Activated T-helper 1 cell treated with anti-CD3 and anti-CD28 coated beads, Interleukin-12 subunit alpha, Interleukin-12 subunit beta, Interleukin-2, Interleukin-4 antibody, amounts not matched to agents 30 ng/mL and 10 ng/mL and 1 ng/mL, durations not matched to agents 14 hours and 24 hours and 36 hours (primary cell): ENCODE measurements around the gene APBB2. TPM values are rescaled to one million over a fixed set of nuclear protein-coding genes. Genes with fewer than 3 reads are reported as not detected.

Experiments used
- DNase-seq: peaks from one replicate; pipeline ENCODE4 v3.0.0; 2021; ENCODE audit warnings: low spot score
- H3K27ac Mint-ChIP-seq: one replicate; pipeline ENCODE4 v1.8.0; 2021; ENCODE audit warnings: mild to moderate bottlenecking, mixed read lengths
- H3K27me3 Mint-ChIP-seq: one replicate; pipeline ENCODE4 v1.8.0; 2022; ENCODE audit warnings: mild to moderate bottlenecking, moderate library complexity, mixed read lengths; ENCODE audit not compliant: insufficient read depth
- H3K36me3 Mint-ChIP-seq: one replicate; pipeline ENCODE4 v1.8.0; 2021; ENCODE audit warnings: low read depth, mixed read lengths
- H3K4me1 Mint-ChIP-seq: one replicate; pipeline ENCODE4 v1.8.0; 2021; ENCODE audit warnings: low read depth, mixed read lengths
- H3K4me3 Mint-ChIP-seq: one replicate; pipeline ENCODE4 v1.8.0; 2021; ENCODE audit warnings: mild to moderate bottlenecking, moderate library complexity, mixed read lengths
- H3K9me3 Mint-ChIP-seq: one replicate; pipeline ENCODE4 v1.8.0; 2021; ENCODE audit warnings: mixed read lengths
- intact Hi-C: fragments of 100-400 bp; cut with micrococcal nuclease; formaldehyde crosslinking; loops from one replicate; pipeline ENCODE4 v1.15.1; 2024
- total RNA-seq: library from RNA; stranded (reverse); gene quantifications from 2 replicates; pipeline ENCODE4 v1.2.3, GENCODE V29; 2022

APBB2 gene
- total RNA-seq, 1 donor from 2014 or later = 11.0 TPM

DNA sequence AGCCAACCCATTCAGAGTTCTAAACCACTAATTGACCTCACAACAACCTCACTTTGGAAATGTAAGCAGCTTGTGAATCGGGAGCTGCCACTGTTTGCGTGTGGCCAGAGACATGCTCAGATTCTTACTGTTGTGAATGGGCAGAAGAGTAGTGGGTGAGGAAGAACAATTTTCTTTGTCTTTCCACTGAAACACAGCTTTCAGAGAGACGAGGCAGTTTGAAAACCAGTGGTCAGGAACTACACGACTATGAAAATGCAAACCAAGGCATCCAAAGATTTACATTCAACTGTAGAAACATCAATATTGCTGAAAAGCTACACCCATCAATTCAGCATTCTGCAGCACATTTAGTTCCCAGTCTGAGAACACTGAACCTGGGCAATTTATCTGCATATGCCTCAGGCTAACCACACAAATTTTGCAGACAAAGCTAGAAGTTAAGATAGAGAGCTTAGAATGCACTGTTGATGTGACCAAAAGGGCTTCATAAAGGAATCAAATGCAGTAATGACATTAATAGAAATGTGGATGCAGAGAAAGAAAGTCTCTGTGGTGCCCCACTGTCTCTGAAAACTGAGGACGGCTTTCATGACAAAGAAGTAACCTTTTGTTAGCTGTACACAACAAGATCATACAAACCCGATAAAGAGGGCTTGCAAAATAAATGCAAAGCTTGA lies 134.3 kb downstream of the APBB2 start:
- H3K36me3 Mint-ChIP-seq = no peaks in the 10 kb centered on the region
- DNase-seq = no peak
- H3K4me3 Mint-ChIP-seq = no peak overlapping the region
- no peaks in the 10 kb centered on the region for H3K9me3 Mint-ChIP-seq
- peaks cover 3% of the 10 kb centered on the region for H3K27me3 Mint-ChIP-seq
- intact Hi-C loops = no loop called here
- H3K27ac Mint-ChIP-seq = no peak overlapping the region
- H3K4me1 Mint-ChIP-seq = no peaks in the 10 kb centered on the region

DNA sequence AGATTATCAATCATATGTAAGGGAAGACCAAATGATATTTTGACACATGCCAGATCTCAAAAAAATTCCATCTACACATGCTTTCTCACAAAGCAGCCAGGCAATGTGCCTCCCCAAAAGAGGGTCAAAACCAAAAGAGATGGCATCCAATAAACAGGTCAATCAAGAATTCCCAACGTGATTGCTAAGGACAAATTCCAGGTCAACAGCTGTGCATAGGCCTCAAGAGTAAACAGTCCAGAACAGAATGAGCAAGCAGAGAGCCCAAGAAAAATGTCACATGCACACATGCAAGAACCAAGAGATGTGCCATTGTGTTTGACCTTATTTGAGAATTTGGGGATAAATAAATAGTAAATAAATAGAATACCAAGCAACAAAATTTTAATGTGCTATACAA lies 136.7 kb downstream of the APBB2 start:
- H3K9me3 Mint-ChIP-seq = no peaks in the 10 kb centered on the region
- H3K4me3 Mint-ChIP-seq = no peak overlapping the region
- peaks cover 3% of the 10 kb centered on the region for H3K27me3 Mint-ChIP-seq
- DNase-seq = no peak
- no peaks in the 10 kb centered on the region for H3K36me3 Mint-ChIP-seq
- no peak overlapping the region for H3K27ac Mint-ChIP-seq
- H3K4me1 Mint-ChIP-seq = no peaks in the 10 kb centered on the region
- intact Hi-C loops = no loop called here

DNA sequence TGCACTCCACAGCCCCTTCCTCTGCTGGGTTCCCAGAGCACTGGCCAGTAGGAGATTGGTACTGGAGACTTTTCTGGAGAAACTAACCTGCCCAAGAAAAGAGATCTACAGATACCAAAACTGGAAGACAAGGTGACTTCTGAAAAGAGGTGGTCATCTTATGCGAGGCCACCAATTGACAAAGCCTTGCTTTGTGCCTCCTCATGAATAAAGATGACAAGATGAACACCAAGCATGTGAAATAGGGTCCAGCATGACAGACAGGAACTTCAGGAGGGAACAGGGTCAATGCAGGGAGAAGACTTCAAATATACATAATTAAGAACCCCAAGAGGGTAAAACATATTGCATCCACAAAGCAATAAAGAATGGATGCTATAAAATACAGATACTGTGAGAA lies 137.9 kb downstream of the APBB2 start:
- no peaks in the 10 kb centered on the region for H3K4me1 Mint-ChIP-seq
- intact Hi-C loops = no loop called here
- peaks cover 3% of the 10 kb centered on the region for H3K27me3 Mint-ChIP-seq
- no peak overlapping the region for H3K4me3 Mint-ChIP-seq
- H3K36me3 Mint-ChIP-seq = no peaks in the 10 kb centered on the region
- H3K27ac Mint-ChIP-seq = no peak overlapping the region
- H3K9me3 Mint-ChIP-seq = no peaks in the 10 kb centered on the region
- DNase-seq = no peak

DNA sequence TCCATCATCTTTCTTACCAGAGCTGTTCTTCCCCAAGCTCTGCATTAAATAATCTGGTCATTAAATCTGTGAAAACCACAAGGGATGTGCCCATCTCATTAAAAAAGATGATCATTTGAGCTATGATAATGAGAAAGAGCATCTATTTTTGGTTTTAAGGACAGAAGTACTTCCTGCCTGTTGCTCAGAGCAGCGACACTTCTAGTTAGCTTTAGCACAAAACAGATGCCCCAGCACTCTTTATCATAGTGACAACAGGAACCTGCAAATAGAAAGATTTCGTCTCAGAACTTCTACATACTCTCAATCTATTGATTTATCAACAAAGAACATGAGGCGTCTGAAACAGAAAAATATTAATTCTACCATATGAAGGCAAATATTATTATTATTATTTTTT lies 140.1 kb downstream of the APBB2 start:
- intact Hi-C loops = no loop called here
- H3K9me3 Mint-ChIP-seq = no peaks in the 10 kb centered on the region
- no peak overlapping the region for H3K27ac Mint-ChIP-seq
- H3K27me3 Mint-ChIP-seq = peaks cover 3% of the 10 kb centered on the region
- no peaks in the 10 kb centered on the region for H3K4me1 Mint-ChIP-seq
- H3K36me3 Mint-ChIP-seq = no peaks in the 10 kb centered on the region
- H3K4me3 Mint-ChIP-seq = no peak overlapping the region
- no peak for DNase-seq

DNA sequence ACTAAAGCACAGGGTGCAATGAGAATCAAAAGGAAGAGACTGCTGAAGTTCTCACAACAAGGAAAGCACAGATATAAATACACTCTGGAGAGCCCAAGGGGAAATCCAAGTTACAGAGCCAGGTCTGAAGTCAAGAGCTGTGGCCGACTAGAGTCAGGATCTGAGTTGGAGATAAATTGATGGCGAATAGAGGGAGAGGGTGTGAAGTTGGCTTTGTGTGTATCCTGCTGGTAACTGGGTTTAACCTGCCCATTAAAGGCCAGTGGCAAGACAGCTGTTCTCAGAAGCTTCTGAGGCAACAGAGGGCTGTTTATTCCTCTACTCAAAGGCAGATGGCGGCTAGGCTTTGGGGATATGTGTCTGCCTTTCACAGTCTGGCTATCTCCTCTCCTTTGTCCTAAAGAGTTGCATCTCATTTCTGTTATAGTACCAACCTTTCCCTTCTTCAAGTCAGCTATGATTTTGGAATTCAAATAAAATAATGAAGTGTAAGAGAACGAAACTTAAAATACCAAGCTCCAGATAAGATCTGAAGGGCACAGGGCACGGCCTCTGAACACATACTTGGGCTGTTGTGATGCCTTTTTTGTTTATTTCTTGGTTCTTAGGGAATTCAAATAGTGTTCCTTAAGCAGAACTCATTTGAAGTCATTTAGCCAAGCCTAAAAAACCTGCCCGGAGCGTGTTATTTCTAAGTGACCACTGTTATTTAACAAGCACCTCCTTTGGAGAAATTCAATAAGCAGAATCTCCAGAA lies 142.1 kb downstream of the APBB2 start:
- Mint-ChIP-seq H3K27ac (no peak overlapping the region), H3K4me3 (no peak overlapping the region), H3K9me3 (no peaks in the 10 kb centered on the region), H3K27me3 (no peaks in the 10 kb centered on the region), H3K36me3 (no peaks in the 10 kb centered on the region), H3K4me1 (no peaks in the 10 kb centered on the region)
- DNase-seq = no peak
- intact Hi-C loops = no loop called here

DNA sequence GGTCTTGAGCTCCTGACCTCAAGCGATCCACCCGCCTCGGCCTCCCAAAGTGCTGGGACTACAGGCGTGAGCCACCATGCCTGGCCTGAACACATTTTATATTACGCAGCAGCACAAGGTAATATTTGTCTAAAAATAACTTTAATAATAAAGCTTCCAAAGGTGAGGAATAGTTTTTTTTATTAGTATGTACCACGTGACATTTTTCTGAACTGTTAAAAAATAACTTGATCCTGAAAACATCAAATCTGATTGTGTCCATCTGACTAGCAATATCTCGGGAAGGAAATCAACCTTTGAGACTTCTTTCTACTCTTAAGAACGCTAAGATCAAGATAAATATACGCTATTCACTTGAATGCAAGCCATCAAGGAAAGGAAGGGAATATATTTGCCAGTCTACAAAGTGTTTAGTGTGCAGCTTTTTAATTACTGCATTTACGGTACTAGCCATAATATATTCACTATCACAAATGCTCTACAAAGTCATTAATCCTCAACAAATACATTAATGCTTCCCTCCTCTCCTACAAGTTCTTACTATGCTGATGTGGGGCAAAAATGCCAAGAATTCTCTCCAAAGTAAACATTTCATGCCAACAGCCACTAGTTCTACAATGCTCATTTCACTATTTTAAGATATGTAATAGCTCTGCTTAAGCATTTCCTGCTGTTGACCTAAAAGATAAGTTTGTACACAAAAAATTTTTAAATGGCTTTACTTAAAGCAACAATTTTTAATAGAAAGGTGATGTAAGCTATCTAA lies 143.6 kb downstream of the APBB2 start:
- no peaks in the 10 kb centered on the region for H3K27me3 Mint-ChIP-seq
- intact Hi-C loops = no loop called here
- H3K36me3 Mint-ChIP-seq = no peaks in the 10 kb centered on the region
- no peak overlapping the region for H3K4me3 Mint-ChIP-seq
- DNase-seq = no peak
- no peaks in the 10 kb centered on the region for H3K4me1 Mint-ChIP-seq
- H3K27ac Mint-ChIP-seq = no peak overlapping the region
- no peaks in the 10 kb centered on the region for H3K9me3 Mint-ChIP-seq

DNA sequence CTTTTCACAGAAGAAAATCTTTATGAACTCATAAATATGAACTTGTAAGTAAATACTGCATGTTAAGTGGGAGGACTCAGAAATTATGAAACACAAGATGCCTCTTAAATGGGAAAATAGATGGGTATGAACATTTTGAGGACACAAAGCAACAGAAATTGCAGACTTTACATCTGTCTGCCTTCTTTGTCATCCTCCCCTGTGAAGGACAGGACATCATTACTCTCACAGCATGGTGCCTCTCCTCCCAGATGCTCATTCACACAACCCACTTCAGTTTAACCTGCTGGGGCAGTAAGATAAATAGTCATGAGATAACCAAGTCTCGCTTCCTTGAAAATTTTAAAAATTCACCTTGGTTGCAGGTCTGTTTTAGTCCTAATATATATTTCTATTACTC lies 144.5 kb downstream of the APBB2 start:
- no peaks in the 10 kb centered on the region for H3K27me3 Mint-ChIP-seq
- no peaks in the 10 kb centered on the region for H3K4me1 Mint-ChIP-seq
- intact Hi-C loops = no loop called here
- no peak for DNase-seq
- H3K36me3 Mint-ChIP-seq = no peaks in the 10 kb centered on the region
- no peak overlapping the region for H3K4me3 Mint-ChIP-seq
- H3K9me3 Mint-ChIP-seq = no peaks in the 10 kb centered on the region
- H3K27ac Mint-ChIP-seq = no peak overlapping the region

DNA sequence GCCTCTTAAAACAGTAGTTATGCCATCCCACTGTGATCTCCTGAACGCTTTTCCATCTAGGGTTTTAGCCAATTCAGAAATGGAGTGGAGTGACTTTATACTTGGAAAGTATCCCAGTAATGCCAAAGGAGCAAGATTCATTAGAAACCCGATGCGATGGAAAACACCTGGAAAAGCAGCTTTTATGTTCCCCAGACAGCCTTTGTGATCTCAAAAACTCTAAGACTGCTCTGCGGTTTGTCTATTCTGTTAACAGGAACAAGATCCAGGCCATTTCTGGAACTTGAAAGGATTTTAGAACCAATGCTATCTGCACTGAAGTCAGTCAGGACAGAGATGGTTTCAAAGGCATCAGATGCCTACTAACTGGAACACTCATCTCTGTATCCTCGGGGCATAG lies 145.1 kb downstream of the APBB2 start:
- no peaks in the 10 kb centered on the region for H3K36me3 Mint-ChIP-seq
- H3K4me3 Mint-ChIP-seq = no peak overlapping the region
- no peaks in the 10 kb centered on the region for H3K27me3 Mint-ChIP-seq
- DNase-seq = no peak
- no peaks in the 10 kb centered on the region for H3K9me3 Mint-ChIP-seq
- intact Hi-C loops = no loop called here
- H3K4me1 Mint-ChIP-seq = no peaks in the 10 kb centered on the region
- H3K27ac Mint-ChIP-seq = no peak overlapping the region

DNA sequence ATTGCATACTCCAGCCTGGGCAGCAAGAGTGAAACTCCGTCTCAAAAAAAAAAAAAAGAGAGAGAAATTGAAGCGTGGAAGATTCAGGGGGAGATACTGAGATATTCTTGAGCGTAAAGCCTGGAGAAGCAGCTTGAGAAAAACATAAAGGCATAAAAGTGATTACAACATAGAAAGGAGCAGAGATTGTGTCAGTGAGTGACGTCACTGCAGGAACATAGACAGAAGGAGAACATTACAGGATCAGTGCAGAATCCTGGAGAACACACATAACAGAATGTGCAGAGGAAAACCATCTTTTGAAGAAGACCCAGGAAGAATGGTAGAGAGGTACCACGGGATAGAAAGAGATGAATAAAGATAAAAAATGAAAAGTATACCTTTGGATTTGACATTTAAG lies 147.0 kb downstream of the APBB2 start:
- no peaks in the 10 kb centered on the region for H3K9me3 Mint-ChIP-seq
- H3K4me1 Mint-ChIP-seq = no peaks in the 10 kb centered on the region
- H3K36me3 Mint-ChIP-seq = no peaks in the 10 kb centered on the region
- no peaks in the 10 kb centered on the region for H3K27me3 Mint-ChIP-seq
- intact Hi-C loops = no loop called here
- H3K4me3 Mint-ChIP-seq = no peak overlapping the region
- H3K27ac Mint-ChIP-seq = no peak overlapping the region
- no peak for DNase-seq

DNA sequence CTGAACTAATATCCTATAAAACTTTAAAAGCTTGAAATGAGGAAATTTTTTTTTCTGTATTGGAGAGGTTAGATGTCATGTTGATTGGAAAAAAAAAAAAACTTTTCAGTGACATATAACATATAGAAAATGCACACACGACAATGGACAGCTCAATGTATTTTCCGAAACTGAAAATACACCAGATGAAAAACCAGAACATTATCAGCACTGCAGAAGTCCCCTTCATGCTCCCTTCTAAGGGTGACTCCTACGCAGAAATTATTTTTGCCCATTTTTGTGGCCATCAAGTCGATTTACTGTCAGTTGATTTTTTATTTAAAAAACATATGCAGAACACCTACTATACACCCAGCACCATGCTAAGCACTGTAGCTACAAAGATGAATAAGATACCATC lies 148.3 kb downstream of the APBB2 start:
- H3K27ac Mint-ChIP-seq = no peak overlapping the region
- no peaks in the 10 kb centered on the region for H3K36me3 Mint-ChIP-seq
- no peaks in the 10 kb centered on the region for H3K9me3 Mint-ChIP-seq
- intact Hi-C loops = no loop called here
- DNase-seq = no peak
- H3K4me3 Mint-ChIP-seq = no peak overlapping the region
- H3K27me3 Mint-ChIP-seq = no peaks in the 10 kb centered on the region
- H3K4me1 Mint-ChIP-seq = no peaks in the 10 kb centered on the region

DNA sequence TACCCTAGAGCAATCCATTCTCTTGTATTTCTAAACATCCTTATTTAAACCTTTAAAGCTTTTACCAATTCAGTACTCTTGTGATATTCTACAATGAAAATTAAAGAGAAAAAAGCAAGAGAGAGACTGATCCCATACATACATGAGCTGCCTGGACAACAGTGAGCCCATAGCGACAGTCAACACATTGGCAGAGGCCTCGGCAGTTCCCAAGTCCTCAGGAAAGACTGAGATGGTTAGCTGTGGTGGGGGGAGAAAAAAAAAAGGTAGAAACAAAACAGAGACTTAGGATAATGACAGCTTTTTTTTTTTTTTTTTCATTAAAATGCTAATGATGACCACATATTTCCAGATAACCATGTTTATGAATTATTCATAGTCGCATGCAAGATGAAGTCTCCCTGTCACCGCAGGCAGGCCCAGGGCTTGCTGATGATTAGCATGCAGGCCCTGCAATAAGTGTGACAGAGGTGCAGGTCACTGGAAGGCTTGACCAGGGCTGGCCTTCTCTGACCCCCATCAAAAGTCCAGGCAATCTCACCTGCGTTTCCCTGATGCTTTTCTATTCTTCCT lies 148.8 kb downstream of the APBB2 start:
- no peak overlapping the region for H3K4me3 Mint-ChIP-seq
- H3K4me1 Mint-ChIP-seq = no peaks in the 10 kb centered on the region
- H3K36me3 Mint-ChIP-seq = no peaks in the 10 kb centered on the region
- H3K27me3 Mint-ChIP-seq = no peaks in the 10 kb centered on the region
- no peak for DNase-seq
- no peak overlapping the region for H3K27ac Mint-ChIP-seq
- intact Hi-C loops = no loop called here
- H3K9me3 Mint-ChIP-seq = no peaks in the 10 kb centered on the region

DNA sequence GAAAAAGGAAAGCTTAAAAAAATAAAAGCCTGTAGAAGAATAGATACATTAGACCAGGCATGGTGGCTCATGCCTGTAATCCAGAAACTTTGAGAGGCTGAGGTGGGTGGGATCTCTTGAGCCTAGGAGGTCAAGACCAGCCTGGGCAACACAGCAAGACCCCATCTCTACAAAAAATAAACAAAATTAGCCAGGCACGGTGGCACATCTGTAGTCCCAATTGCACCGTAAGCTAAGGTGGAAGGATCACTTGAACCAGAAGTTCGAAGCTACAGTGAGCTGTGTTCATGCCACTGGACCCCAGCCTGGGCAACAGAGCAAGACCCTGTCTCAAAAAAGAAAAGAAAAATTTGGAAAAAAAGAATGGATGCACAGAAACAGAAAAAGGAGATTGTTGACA lies 149.4 kb downstream of the APBB2 start:
- Mint-ChIP-seq H3K9me3 (no peaks in the 10 kb centered on the region), H3K4me3 (no peak overlapping the region), H3K27ac (no peak overlapping the region), H3K27me3 (no peaks in the 10 kb centered on the region), H3K4me1 (no peaks in the 10 kb centered on the region), H3K36me3 (no peaks in the 10 kb centered on the region)
- no peak for DNase-seq
- intact Hi-C loops = no loop called here
